Kidney epithelial cell (primary cell): ENCODE results near the gene RING1. TPM values are rescaled to one million over a fixed set of nuclear protein-coding genes. Genes with fewer than 3 reads are reported as not detected.
A peak's percentile ranks its signal among the peaks of the same experiment; 100 is the strongest.

ENCODE experiments used
- DNase-seq: peaks from one replicate; pipeline ENCODE4 v3.0.0-alpha.2; 2010; ENCODE audit warnings: low read depth
- H3K27me3 ChIP-seq: 2 replicates; pipeline ENCODE4 v1.6.0; 2011; ENCODE audit warnings: low read length; ENCODE audit not compliant: control insufficient read depth, insufficient read depth
- H3K36me3 ChIP-seq: 2 replicates; pipeline ENCODE4 v1.5.1; 2011; ENCODE audit warnings: low read length; ENCODE audit not compliant: control insufficient read depth, insufficient read depth
- H3K4me3 ChIP-seq: 2 replicates; pipeline ENCODE4 v1.5.1; 2011; ENCODE audit warnings: low read depth, mild to moderate bottlenecking, control low read depth, low read length
- total RNA-seq: library from RNA; depleted of rRNA; stranded (reverse); fragments of >200 nt; gene quantifications from 2 replicates; pipeline ENCODE4 v1.2.3, GENCODE V29; 2015
- TF ChIP-seq, protein P1 (sequence below): IDR thresholded peaks from 2 replicates; pipeline ENCODE4 v1.5.1; 2011; ENCODE audit warnings: mild to moderate bottlenecking, moderate library complexity, low read length, control low read depth, inconsistent platforms; ENCODE audit not compliant: insufficient read depth, poor library complexity, severe bottlenecking

RING1 gene
- total RNA-seq, 1 donor from 2014 or later, result 12.1 TPM

DNA sequence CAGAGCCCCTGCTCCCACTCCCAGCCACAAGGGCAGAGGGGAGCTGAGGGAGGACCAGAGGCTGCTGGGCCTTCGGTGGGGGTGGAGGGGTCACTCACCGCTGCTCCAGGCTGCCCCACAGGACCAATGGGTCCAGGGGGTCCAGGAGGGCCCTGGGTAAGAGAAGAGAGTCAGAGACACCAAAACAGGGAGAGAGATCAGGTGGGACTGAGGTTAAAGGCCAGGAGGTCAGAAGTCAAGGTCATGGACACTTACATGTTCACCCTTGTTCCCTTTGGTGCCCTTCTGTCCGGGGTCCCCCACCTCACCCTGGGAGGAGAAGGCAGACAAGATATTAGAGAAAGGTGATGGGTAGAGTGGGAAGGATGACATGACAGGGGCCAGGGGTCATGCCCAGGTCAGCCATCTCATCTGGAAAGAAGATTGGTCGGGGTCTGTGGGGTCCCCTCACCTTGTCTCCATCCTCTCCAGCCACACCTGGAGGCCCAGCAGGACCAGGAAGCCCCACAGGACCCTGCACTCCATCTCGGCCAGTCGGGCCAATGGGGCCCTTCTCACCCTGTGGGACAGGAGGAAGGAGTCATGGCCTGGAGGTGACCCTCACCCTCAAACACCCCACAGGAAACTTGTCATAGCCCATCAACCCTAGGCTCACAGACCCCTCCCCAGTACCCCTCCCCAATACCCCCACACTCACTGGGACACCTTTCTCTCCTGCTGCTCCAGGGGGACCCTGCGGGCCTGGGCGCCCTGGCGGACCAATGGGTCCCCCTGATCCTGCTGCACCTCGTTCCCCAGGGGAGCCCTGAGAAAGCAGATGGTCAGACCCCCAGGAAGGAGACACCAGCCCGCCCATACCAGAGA lies 37.1 kb upstream of the RING1 start:
- DNase-seq, result no peak
- H3K27me3 ChIP-seq, result peaks cover 12% of the 10 kb centered on the region
- H3K4me3 ChIP-seq, result no peak overlapping the region
- TF ChIP-seq, protein P1, sequence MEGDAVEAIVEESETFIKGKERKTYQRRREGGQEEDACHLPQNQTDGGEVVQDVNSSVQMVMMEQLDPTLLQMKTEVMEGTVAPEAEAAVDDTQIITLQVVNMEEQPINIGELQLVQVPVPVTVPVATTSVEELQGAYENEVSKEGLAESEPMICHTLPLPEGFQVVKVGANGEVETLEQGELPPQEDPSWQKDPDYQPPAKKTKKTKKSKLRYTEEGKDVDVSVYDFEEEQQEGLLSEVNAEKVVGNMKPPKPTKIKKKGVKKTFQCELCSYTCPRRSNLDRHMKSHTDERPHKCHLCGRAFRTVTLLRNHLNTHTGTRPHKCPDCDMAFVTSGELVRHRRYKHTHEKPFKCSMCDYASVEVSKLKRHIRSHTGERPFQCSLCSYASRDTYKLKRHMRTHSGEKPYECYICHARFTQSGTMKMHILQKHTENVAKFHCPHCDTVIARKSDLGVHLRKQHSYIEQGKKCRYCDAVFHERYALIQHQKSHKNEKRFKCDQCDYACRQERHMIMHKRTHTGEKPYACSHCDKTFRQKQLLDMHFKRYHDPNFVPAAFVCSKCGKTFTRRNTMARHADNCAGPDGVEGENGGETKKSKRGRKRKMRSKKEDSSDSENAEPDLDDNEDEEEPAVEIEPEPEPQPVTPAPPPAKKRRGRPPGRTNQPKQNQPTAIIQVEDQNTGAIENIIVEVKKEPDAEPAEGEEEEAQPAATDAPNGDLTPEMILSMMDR, result no peak
- no peaks in the 10 kb centered on the region for H3K36me3 ChIP-seq

DNA sequence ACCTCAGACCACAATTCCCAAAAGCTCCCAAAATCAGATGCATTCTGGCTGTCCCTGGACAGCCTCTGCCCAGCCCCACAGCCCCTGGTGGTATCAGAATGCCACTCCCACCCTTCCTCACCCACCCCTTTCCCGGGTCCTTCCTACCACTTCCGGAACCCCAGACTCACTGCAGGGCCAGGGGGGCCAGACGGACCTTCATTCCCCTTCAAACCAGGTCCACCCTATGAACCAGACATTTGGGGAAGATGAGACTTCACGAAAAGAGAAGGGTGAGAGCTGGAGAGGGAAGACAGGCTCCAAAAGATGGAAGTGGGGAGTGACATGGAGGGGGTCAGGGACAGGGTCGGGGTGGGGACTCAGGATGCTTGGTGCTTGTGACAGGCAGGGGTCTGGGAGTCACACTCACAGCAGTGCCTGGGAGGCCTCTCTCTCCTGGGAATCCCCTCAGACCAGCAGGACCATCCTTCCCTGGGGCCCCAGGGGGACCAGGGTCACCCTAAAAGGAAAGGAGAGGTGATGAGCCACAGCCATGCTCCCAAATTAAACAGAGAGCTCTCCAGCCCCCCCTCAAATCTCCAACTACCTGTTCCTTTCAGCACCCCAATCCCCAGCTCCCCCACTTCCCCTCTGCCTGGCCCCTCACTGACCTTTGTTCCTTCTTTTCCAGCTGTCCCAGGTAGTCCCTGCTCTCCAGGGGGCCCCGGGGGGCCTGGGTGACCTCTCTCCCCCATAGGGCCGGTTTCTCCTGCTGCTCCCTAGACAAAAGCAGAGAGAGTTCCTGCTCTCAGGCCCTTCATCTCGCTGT lies 36.2 kb upstream of the RING1 start:
- no peak for DNase-seq
- no peak overlapping the region for H3K4me3 ChIP-seq
- TF ChIP-seq, protein P1, result no peak
- peaks cover 12% of the 10 kb centered on the region for H3K27me3 ChIP-seq
- H3K36me3 ChIP-seq, result no peaks in the 10 kb centered on the region

DNA sequence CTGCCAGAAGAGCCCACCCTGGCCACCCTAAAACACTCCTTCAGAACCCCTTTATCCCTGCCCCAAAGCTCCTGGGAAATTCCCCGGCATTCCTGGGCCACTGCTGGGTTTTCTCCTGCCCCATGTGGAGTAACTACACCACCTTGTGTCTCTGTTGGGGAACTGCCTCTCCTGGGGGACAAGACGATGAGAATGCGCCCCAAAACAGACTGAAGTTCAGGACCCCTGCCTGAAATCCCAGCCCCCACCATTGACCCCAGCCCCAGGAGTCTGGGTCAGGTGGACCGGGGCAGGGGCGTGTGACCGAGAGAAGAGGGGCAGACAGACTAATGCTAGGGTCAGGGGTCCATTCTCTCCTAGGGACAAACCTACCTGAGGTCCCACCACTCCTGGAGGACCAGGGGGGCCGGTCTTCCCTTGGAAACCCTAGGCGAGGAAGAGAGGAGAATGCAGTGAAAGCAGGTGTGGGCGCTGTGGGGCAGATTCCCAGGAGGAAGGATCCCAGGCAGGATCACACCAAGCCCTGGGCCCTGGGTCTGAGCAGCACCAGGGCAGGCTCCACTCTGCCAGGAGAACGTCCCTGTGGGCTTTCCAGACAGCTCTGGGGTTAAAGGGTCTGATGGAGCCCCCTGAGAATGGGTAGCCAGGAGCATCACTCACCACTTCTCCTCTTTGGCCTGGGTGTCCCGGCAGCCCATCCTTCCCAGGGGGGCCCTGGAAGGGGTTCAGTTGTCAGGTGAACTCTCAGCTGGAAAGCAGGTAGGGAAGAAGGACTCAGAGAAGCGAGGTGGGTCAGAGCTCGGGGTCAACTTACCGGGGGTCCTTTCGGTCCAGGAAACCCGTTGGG lies 35.4 kb upstream of the RING1 start:
- TF ChIP-seq, protein P1, result peak; percentile 60
- no peaks in the 10 kb centered on the region for H3K36me3 ChIP-seq
- DNase-seq, result no peak
- no peak overlapping the region for H3K4me3 ChIP-seq
- H3K27me3 ChIP-seq, result peaks cover 12% of the 10 kb centered on the region

GRCh38 chr6:33173535-33174180 lies 34.6 kb upstream of the RING1 start:
- TF ChIP-seq, protein P1, result no peak
- DNase-seq, result no peak
- Histone ChIP-seq H3K4me3 (no peak overlapping the region), H3K36me3 (no peaks in the 10 kb centered on the region), H3K27me3 (peaks cover 12% of the 10 kb centered on the region)

DNA sequence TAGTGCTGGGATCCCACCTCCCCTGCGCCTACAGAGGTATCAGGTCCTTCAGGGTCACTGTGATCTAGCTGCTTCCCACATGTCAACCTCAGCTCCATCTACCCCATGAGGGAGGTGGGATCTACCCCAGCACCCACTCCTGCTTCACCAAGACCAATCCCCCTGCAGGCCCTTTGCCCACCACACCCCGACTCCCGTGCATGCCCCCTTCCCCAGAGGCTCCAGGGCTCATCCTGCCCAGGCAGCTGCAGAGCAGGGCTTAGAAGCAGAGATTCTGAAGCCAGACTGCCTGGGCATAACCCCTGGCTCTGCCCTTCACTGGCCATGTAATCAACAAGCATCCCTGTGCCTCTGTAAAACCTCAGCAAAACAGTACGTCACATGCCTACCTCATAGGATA lies 33.5 kb upstream of the RING1 start:
- DNase-seq, result no peak
- H3K4me3 ChIP-seq, result no peak overlapping the region
- peaks cover 12% of the 10 kb centered on the region for H3K27me3 ChIP-seq
- no peaks in the 10 kb centered on the region for H3K36me3 ChIP-seq
- TF ChIP-seq, protein P1, result no peak
